ENCODE results near the gene GIGYF1.
"Not testable (repeated sequence)": the region's sequence is repeated elsewhere in the genome, so short reads cannot be mapped to it uniquely, and the experiment has no call there.

The GIGYF1 gene

GRCh38 chr7:100671353-100672327, 22.4 kb downstream of the GIGYF1 start:
- FAIRE-seq = no peak

DNA sequence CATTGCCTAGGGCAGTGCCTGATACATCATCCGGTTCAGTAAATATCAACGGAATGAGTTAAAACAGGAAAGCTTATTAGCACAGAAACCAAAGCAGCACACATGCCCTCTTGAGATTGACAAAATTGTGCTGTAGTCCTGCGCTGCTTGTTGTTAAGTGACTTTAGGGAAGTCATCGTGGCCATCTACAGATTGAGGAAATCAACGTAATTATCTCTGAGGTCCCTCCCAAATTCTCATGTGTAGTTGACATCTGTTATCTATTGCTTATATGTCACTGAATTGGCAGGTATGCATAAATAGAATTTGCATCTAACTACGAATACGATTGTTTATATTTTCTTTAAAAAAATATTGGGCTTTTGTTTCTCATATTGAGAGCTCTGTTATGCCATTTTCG, 24.0 kb downstream of the GIGYF1 start:
- no peak for FAIRE-seq

DNA sequence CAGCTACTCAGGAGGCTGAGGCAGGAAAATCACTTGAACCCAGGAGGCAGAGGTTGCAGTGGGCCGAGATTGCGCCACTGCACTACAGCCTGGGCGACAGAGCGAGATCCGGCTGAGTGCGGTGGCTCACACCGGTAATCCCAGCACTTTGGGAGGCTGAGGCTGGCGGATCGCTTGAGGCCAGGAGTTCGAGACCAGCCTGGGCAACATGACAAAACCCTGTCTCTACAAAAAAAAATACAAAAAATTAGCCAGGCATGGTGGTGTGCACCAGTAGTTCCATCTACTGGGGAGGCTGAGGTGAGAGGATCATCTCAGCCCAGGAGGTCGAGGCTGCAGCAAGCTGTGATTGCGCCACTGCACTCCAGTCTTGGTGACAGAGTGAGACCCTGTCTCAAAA, 24.9 kb downstream of the GIGYF1 start:
- FAIRE-seq = not testable (repeated sequence)

- FAIRE-seq = no peak
Measured at GRCh38 chr7:100668069-100668449, 26.0 kb downstream of the GIGYF1 start.

DNA sequence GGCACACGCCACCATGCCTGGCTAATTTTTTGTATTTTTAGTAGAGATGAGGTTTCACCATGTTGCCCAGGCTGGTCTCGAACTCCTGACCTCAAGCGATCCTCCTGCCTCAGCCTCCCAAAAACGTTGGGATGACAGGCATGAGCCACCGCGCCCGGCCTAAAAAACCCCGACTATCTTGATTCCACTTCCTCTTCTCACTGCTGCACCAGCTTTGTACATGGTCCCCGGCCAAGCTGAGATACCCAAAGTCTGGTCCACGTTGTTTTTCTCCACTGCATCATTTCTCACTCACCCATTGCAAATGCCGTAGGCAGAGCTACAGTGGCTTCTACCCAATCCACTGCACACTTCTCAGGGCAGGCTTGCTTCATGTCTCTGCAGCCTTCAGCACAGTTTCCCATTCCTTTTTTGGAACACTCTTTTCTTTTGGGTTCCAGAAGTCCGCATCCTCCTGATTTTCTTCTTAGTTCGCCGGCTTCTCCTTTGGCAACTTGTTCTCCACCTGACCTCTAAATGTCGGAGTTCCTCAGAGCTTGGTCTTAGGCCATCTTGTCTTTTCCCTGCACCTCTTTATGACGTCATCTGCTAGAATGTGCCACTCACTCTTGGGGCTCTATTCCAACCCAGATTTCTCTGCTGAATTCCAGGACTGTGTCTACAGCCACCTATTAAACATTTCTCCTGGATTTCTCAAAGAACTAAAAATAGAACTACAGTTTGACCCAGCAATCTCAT, 26.6 kb downstream of the GIGYF1 start:
- FAIRE-seq = no peak

DNA sequence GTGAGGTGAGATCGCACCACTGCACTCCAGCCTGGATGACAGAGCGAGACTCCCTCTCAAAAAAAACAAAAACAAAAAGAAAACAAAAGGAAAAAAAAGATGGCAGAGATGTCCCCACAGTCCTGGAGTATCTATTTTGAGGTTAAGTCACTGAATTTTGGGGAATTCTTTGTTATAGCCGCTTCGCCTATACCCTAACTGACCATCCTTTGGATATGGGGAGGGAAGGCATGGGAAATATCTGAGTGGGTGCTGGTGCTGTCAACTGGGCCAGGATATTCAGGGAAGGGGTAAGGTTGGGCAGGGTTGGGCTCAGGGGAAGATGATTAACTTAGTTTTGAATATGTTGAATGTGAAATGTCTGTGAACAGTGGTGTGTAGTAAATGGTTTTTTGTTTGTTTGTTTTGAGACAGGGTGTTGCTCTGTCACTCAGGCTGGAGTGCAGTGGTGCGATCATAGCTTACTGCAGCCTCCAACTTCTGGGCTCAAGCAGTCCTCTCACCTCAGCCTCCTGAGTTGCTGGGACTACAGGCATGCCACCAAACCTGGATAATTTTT, 28.8 kb downstream of the GIGYF1 start:
- no peak for FAIRE-seq

- FAIRE-seq = not testable (repeated sequence)
Measured at GRCh38 chr7:100662194-100662776, 31.8 kb downstream of the GIGYF1 start.

DNA sequence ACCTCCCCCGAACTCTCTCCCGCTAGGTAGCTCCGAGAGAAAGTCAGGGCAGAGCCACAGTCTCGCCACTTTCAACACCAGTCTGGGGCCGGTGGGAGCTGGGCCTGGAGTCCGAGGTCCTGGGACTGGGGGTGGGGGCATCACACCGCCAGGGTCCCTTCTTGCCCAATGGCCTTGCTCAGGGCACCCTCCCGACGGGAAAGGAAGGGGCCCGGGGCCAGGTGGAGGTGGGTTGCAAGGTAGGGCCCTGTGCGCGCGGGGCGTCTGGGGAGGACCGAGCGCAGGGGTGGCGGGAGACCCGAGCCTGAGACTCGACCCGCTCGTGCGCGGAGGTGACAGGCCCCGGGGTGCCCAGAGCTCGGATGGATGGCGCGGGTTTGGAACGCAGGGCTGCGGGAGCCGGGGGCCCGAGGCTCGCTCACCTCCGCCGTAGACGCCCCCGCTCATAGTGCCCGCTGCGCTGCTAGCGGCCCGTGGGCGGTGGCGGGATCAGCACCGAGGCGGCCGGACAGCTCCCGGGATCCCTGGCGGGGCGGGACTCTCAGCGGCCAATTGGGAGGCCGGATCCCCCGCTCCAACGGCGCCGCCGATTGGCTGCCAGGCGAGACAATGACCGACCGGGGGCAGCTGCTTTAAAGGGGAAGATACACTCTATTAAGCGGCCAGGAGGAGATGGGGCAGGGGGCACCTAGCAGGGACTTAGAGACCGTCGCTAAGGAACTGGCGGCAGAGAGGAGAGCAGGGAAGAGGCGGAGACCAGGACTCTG, 38.0 kb downstream of the GIGYF1 start, which contains the start of gene ACTL6B:
ACTL6B (minus strand) TSS at position 541 of the 767 bp plus-strand sequence; CDS start at position 447, 94 bp downstream.
- FAIRE-seq = no peak

DNA sequence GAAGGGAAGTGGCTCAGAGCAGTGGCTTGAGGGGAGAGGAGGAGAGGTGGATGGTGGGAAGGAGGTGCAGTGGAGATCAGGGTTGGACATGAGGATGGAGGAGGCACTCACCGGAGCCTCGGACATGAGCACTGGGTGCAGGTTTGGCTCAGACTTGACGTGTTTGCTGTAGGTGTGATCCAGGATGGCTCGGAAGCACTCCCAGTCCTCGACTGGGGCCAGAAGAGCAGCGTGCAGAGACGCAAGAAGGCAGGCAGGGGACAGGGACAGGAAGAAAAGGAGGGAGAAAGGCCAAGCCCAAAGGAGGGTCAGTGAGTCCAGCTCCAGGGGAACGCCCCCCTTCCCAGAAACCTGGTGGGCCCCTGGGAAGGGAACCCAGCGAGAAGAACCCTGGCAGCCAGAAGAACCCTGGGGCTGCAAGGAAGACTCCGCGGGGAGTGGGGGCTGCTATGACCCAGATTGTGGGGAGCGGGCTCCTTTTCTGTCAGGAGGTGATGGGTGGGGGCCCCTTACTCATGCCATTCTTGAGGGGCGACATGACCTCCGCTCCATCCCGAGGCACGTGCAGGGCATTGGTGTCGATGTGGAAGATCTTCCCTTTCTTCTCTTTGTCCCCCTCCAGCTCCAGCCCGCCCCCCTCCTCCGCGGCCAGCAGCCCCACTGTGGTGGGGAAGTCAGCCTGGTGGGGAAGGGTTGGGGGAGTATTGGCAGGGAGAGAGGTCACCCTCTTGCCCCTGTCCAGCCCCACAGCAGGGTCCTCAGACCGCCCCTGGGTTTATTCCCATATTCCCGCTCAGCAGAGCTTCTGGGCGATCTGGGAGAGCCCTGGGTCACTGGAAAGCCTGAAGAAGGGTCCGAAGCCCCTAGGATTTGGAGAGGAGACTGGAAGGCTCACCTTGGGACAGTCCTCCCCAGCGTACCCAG, 38.9 kb downstream of the GIGYF1 start:
- no peak for FAIRE-seq

- FAIRE-seq = no peak
Measured at GRCh38 chr7:100649826-100650565, 44.1 kb downstream of the GIGYF1 start.

DNA sequence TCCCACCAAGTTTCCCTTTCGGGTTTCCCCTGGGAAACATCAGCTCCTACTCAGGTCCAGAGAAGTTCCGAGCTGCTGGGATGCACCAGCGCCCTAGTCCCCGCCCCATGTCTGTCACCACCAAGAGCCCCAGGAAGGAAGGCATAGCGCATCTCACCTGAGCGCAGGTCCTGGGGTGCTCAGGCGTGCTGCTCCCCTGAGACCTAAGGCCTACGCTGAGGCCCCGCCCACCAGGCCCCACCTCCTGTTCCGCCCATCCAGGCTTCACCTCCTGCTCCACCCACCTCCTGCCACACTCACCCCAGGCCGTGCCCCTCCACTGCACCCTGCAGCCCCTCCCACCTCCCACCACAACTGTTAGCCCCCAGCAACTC, 51.5 kb downstream of the GIGYF1 start:
- no peak for FAIRE-seq

GRCh38 chr7:100641860-100642533, 52.1 kb downstream of the GIGYF1 start:
- no peak for FAIRE-seq

DNA sequence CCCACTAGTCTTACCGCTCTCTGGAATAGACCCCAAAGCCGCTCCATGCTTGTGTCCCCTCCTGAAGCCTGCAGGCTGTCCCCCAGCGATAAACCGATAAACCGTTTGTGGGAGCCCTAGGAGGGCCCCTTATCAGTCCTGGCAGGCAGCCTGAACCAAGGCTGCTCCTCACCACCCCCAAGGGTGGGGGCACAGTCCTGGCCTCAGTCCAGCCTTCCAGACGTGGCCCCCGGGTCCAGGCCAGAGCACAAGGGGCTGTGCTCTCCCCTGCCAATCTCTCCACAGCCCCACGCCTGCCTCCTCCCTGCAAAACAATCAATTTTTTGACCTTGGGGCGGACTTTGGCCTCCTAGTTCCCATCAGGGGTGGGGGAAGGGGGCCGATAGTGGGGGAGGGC, 52.6 kb downstream of the GIGYF1 start, which contains the start of gene TFR2:
TFR2 (minus strand) TSS at position 90 of the 397 bp plus-strand sequence; CDS start at position 47, 43 bp downstream.
- no peak for FAIRE-seq

DNA sequence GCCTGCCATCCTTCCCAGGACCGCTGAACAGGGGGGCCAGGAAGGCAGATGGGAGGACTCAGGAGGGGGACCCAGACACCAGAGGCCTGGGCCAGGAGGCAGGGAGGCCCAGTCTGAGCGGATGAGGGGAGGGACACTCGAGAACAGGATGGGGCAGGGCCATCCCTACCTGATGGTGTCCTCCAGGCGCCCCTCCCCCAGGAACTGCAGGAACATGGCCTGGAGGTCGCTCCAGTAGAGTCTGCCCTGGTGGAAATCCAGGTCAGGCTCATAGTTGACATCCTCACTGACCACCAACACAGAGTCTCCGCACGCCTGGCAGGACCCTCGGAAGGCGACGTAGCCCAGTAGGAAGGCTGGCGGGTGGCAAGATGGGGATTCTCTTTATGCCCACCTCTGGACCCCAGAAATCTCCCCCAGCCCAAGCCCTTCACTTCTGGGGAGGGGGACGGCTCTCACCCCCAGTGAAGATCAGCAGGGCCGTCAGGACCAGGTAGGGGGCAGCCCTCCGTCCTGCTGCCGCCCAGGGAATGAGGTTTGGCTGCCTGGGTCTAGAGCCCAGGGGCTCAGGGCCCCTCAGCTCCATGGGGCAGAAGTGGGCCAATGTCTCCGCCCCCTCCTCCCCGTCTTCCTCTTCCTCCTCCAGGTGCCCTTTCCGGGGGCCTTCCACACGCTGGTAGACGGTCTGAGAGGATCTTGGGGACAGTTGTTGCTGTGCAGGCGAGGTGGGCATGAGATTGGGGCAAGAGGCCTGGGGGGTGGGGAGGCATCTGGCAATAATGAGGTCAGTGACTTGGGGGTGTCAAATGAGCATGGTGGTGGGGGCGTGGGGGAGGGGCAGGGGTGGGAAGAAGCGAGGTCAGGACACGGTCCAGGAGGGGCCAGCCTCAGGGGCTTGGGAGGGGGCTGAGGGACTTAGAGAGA, 53.3 kb downstream of the GIGYF1 start:
- no peak for FAIRE-seq

GRCh38 chr7:100639995-100640516, 54.0 kb downstream of the GIGYF1 start:
- FAIRE-seq = no peak

DNA sequence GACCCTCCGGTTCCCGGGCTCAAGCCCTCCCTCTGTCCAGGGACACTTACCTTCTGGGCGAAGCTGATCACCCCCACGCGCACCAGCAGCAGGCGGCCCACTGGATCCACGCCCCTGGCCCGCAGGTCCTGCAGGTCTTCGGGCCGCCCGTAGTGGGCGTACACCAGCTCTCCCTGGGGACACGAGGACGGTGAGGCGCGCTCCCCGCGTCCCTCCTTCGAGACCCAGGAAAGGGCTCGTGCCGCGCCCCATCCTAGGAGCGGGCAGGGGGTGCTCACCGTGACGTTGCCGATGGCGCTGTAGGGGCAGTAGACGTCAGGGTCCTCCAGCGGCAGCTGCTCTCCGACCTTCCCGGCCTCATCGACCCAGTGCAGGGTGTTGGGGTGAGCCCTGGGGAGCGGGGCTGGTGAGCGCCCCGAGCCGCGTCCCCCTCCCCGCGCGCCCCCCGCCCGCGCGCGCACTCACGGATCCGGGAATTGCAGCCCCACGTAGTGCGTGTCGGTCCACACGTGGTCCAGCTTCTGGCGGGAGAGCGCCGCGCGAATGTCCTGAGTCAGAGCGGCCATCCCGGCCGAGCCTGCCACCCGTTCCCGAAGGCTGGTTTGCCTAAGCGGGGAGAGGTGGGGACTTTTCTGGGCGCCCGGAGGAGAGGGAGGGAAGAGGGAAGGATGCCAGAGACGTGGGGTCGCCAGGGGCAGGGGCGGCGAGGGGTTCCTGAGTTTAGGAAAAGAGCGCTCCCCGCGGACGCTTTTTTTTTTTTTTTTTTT, 60.9 kb downstream of the GIGYF1 start:
- no peak for FAIRE-seq

DNA sequence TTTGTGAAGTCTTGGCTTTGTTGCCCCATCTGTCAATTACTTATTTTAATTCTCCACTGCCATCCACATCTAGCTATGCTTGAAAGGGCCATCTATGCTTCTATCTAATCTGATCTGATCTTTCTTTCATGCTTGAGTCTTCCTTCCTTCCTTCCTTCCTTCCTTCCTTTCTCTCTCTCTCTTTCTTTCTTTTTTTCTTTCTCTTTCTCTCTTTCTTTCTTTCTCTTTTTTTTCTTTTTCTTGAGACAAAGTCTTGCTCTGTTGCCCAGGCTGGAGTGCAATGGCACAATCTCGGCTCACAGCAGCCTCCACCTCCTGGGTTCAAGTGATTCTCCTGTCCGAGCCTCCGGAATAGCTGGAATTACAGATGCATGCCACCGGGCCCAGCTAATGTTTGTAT, 64.0 kb downstream of the GIGYF1 start:
- no peak for FAIRE-seq
